DND-41 (cell line): ENCODE measurements around the gene EFNA3.

Source experiments
- ATAC-seq: fragments of 200-7000 bp; cut with Tn5 transposase; 3 replicates; pipeline ENCODE4 v1.9.1; 2021; ENCODE audit warnings: low read depth; ENCODE audit not compliant: insufficient read depth
- DNase-seq: peaks from one replicate; pipeline ENCODE4 v3.0.0-alpha.2; 2020
- H2AFZ ChIP-seq: 2 replicates; pipeline ENCODE4 v1.6.0; 2012; ENCODE audit warnings: low read depth, low read length
- H3K27ac ChIP-seq: 2 replicates; pipeline ENCODE4 v1.5.1; 2012; ENCODE audit warnings: low read length, inconsistent platforms
- H3K27me3 ChIP-seq: fragments of 200-600 bp; sonication (generic); 2 replicates; pipeline ENCODE4 v1.6.0; 2012; ENCODE audit warnings: low read length, mild to moderate bottlenecking, inconsistent platforms; ENCODE audit not compliant: insufficient read depth, poor library complexity
- H3K36me3 ChIP-seq: 2 replicates; pipeline ENCODE4 v1.5.1; 2012; ENCODE audit warnings: low read length, inconsistent platforms; ENCODE audit not compliant: insufficient read depth
- H3K4me1 ChIP-seq: 2 replicates; pipeline ENCODE4 v1.5.1; 2012; ENCODE audit warnings: mild to moderate bottlenecking, low read length; ENCODE audit not compliant: insufficient read depth
- H3K4me2 ChIP-seq: 2 replicates; pipeline ENCODE4 v1.6.0; 2012; ENCODE audit warnings: mild to moderate bottlenecking, moderate library complexity, low read length, inconsistent platforms; ENCODE audit not compliant: insufficient read depth
- H3K4me3 ChIP-seq, 2 experiments: fragments of 200-600 bp in 1 of 2; shearing (Covaris generic) in 1 of 2; 2 replicates each; pipeline ENCODE4 v1.5.1; 2012 to 2016; ENCODE audit warnings: inconsistent platforms in 2 of 2, low read length in 2 of 2, mild to moderate bottlenecking in 2 of 2, low read depth in 1 of 2, moderate library complexity in 1 of 2
- H3K79me2 ChIP-seq: 2 replicates; pipeline ENCODE4 v1.6.0; 2012; ENCODE audit warnings: low read length, inconsistent platforms; ENCODE audit not compliant: insufficient read depth
- H3K9ac ChIP-seq: 2 replicates; pipeline ENCODE4 v1.6.0; 2012; ENCODE audit warnings: low read depth, mild to moderate bottlenecking, inconsistent platforms, low read length, moderate library complexity
- H3K9me3 ChIP-seq: 2 replicates; pipeline ENCODE4 v1.5.1; 2012; ENCODE audit warnings: low read length, moderate library complexity, mild to moderate bottlenecking, inconsistent platforms; ENCODE audit not compliant: insufficient read depth, severe bottlenecking
- H4K20me1 ChIP-seq: 2 replicates; pipeline ENCODE4 v1.6.0; 2012; ENCODE audit warnings: low read length; ENCODE audit not compliant: insufficient read depth
- CTCF ChIP-seq: IDR thresholded peaks from 2 replicates; pipeline ENCODE4 v1.5.1; 2012; ENCODE audit warnings: borderline replicate concordance, low read length, moderate library complexity, mild to moderate bottlenecking; ENCODE audit not compliant: poor library complexity, severe bottlenecking; ENCODE audit errors: extremely low read depth
- EZH2 ChIP-seq: IDR thresholded peaks from 3 replicates; pipeline ENCODE4 v1.6.1; 2012; ENCODE audit warnings: borderline replicate concordance, low read depth, mild to moderate bottlenecking, moderate library complexity, low read length, inconsistent platforms; ENCODE audit not compliant: severe bottlenecking

The EFNA3 gene

GRCh38 chr1:155049651-155050559, 28.7 kb upstream of the EFNA3 start:
- Histone ChIP-seq H3K36me3 (no peaks in the 10 kb centered on the region), H3K4me2 (no peak overlapping the region), H4K20me1 (peaks cover 6% of the 10 kb centered on the region), H3K27ac (no peak overlapping the region), H2AFZ (no peak overlapping the region), H3K9ac (no peak overlapping the region), H3K9me3 (no peaks in the 10 kb centered on the region), H3K4me3 (no peak overlapping the region), H3K79me2 (no peaks in the 10 kb centered on the region), H3K4me1 (peaks cover 15% of the 10 kb centered on the region), H3K27me3 (peaks cover 32% of the 10 kb centered on the region)
- no peak for ATAC-seq
- DNase-seq: no peak
- TF ChIP-seq EZH2: no peak
- TF ChIP-seq CTCF: no peak

- H3K36me3 ChIP-seq: no peaks in the 10 kb centered on the region
- peak; percentile 90 for ATAC-seq
- peak within 1 kb of the TSS; percentile 73 for H3K4me2 ChIP-seq
- H2AFZ ChIP-seq: 0 out of 2 replicates have a peak within 1 kb of the TSS, but pooled peaks have one; percentile 13
- TF ChIP-seq EZH2 (peak; percentile 49), CTCF (peak; percentile 51)
- DNase-seq: peak; percentile 72
- H3K4me1 ChIP-seq: peaks cover 15% of the 10 kb centered on the region
- no peak within 1 kb of the TSS for H3K27ac ChIP-seq
- no peaks in the 10 kb centered on the region for H3K9me3 ChIP-seq
- H3K4me3 ChIP-seq: peak within 1 kb of the TSS in 1 of 2 experiments; percentile 52; a peak in 2 of 4 replicates
- H3K27me3 ChIP-seq: peaks cover 32% of the 10 kb centered on the region
- H3K9ac ChIP-seq: peak within 1 kb of the TSS; percentile 42
- no peaks in the 10 kb centered on the region for H3K79me2 ChIP-seq
- H4K20me1 ChIP-seq: peaks cover 6% of the 10 kb centered on the region
Observed at GRCh38 chr1:155050560-155051341, 27.9 kb upstream of the EFNA3 start, which contains the start of gene ADAM15. ADAM15 (plus strand) TSS chr1:155051316; CDS start chr1:155051387, 71 bp downstream.

- Histone ChIP-seq H3K36me3 (no peaks in the 10 kb centered on the region), H3K27ac (no peak overlapping the region), H2AFZ (0 out of 2 replicates have a peak overlapping the region, but pooled peaks have one; percentile 13), H3K4me2 (peak overlapping the region; percentile 73), H3K4me1 (peaks cover 15% of the 10 kb centered on the region), H3K4me3 (peak overlapping the region in 1 of 2 experiments; percentile 52; a peak in 2 of 4 replicates), H3K79me2 (no peaks in the 10 kb centered on the region), H3K9me3 (no peaks in the 10 kb centered on the region), H3K27me3 (peaks cover 31% of the 10 kb centered on the region), H4K20me1 (peaks cover 10% of the 10 kb centered on the region), H3K9ac (peak overlapping the region; percentile 42)
- DNase-seq (no peak), ATAC-seq (no peak)
- TF ChIP-seq CTCF (no peak), EZH2 (peak; percentile 55)
Observed at GRCh38 chr1:155051342-155051776, 27.3 kb upstream of the EFNA3 start.
